ENCODE data around the gene AQP1.

The AQP1 gene

DNA sequence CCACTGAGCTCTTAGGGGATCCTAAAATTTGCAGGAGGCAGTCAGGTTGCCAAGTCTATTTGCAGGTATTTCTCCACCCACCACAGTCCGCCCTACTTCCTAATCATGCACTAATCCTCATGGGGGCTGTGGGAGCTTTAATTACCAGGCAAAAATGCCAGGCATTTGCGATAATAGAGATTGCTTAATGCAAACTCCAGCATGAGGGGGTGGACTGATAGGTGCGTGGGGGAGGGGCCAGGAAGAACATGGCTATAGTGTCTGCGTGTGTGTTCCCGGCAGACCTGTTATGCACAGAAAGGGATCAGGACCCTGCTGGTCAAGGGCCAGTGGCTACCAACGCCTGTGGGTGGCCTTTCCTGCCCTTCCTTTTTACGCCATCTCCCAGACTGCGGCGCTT is 15.6 kb upstream of the AQP1 start:
- Histone ChIP-seq H3K4me3 (ENCODE audit: low read depth in 1 of 5, low read length in 5 of 5) (no peak overlapping the region), H3K27ac (ENCODE audit: low read depth, low read length) (no peak overlapping the region), H3K9me3 (ENCODE audit: control insufficient read depth in 5 of 5, low read length in 5 of 5) (no peaks in the 10 kb centered on the region), H3K9ac (ENCODE audit: low read length in 5 of 5) (peak overlapping the region in 1 of 5 donors; percentile 16), H3K36me3 (ENCODE audit: control insufficient read depth in 5 of 5, insufficient read depth in 5 of 5, low read length in 5 of 5) (peaks cover 0 to 3% (median 0%) of the 10 kb centered on the region in 5 donors), H3K4me1 (ENCODE audit: control insufficient read depth in 5 of 5, insufficient read depth in 5 of 5, low read length in 5 of 5) (peaks cover 20 to 90% (median 80%) of the 10 kb centered on the region in 5 donors), H3K27me3 (ENCODE audit: control insufficient read depth in 5 of 5, insufficient read depth in 4 of 5, low read length in 5 of 5) (no peaks in the 10 kb centered on the region)

DNA sequence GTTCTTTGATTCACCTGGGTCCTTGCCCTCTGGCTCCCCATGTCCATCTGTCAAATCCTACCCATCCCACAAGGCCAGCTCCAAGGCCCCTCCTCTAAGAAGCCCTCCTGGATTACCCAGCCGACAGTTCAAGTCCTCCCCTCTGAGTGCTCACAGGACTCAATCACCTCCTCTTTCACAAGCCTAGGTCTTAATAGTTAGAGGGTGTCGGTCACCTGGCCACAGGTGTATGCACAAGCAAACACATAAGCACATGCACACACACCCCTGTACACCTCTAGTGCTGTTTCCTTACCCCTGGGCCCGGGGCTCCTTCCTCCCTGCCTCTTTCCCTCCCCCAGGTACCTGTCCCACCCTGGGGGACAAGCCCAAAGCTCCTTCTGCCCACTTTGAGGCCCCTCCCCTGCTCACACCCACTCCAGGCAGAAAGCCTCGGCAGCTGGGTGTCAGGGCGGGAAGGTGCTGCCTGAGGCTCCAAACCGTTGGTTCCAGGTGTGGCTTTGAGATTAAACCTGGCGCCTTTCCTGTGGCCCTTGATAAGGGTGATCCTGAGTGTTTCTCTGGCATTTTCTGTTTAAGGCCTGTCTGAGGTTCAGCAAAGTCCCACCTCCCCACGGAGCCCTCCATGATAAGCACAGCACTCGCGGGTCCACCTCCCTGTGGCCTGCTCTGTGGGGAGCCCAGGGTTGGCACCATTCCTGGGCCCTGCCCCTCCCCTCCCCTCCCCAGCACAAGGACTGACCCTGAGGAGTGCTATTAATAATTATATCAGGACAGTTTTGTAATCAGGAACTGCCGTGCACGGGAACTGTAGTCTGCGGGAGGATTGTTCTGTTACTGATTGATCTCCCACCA is 14.6 kb upstream of the AQP1 start:
- H3K27me3 ChIP-seq (ENCODE audit: control insufficient read depth in 5 of 5, insufficient read depth in 4 of 5, low read length in 5 of 5), result no peaks in the 10 kb centered on the region
- no peak overlapping the region for H3K4me3 ChIP-seq (ENCODE audit: low read depth in 1 of 5, low read length in 5 of 5)
- H3K27ac ChIP-seq (ENCODE audit: low read depth, low read length), result peak overlapping the region; percentile 37
- H3K36me3 ChIP-seq (ENCODE audit: control insufficient read depth in 5 of 5, insufficient read depth in 5 of 5, low read length in 5 of 5), result peaks cover 0 to 2% (median 0%) of the 10 kb centered on the region in 5 donors
- no peaks in the 10 kb centered on the region for H3K9me3 ChIP-seq (ENCODE audit: control insufficient read depth in 5 of 5, low read length in 5 of 5)
- H3K4me1 ChIP-seq (ENCODE audit: control insufficient read depth in 5 of 5, insufficient read depth in 5 of 5, low read length in 5 of 5), result peaks cover 20 to 94% (median 80%) of the 10 kb centered on the region in 5 donors
- H3K9ac ChIP-seq (ENCODE audit: low read length in 5 of 5), result peak overlapping the region in 1 of 5 donors; percentile 37

DNA sequence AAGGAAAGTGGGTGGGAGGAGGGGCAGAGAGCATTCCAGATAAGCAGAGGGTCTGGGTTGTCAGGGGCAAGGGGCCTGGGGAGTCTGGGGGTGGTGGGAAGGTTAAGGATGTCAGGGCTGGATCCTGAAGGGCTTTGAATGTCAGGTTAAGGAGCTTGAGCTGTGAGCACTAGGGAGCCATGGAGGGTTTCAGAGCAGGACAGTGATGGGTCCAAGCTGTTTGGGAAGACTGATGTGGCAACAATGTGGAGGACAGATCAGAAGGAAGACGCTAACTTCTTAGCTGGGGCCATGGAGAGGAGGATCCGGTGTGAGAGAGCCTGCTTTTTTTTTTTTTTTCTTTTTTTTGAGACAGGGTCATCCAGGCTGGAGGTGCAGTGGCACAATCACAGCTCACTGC is 13.9 kb upstream of the AQP1 start:
- H3K4me1 ChIP-seq (ENCODE audit: control insufficient read depth in 5 of 5, insufficient read depth in 5 of 5, low read length in 5 of 5), result peaks cover 20 to 89% (median 78%) of the 10 kb centered on the region in 5 donors
- peak overlapping the region; percentile 37 for H3K27ac ChIP-seq (ENCODE audit: low read depth, low read length)
- no peaks in the 10 kb centered on the region for H3K9me3 ChIP-seq (ENCODE audit: control insufficient read depth in 5 of 5, low read length in 5 of 5)
- H3K36me3 ChIP-seq (ENCODE audit: control insufficient read depth in 5 of 5, insufficient read depth in 5 of 5, low read length in 5 of 5), result no peaks in the 10 kb centered on the region
- H3K27me3 ChIP-seq (ENCODE audit: control insufficient read depth in 5 of 5, insufficient read depth in 4 of 5, low read length in 5 of 5), result no peaks in the 10 kb centered on the region
- no peak overlapping the region for H3K9ac ChIP-seq (ENCODE audit: low read length in 5 of 5)
- H3K4me3 ChIP-seq (ENCODE audit: low read depth in 1 of 5, low read length in 5 of 5), result no peak overlapping the region

DNA sequence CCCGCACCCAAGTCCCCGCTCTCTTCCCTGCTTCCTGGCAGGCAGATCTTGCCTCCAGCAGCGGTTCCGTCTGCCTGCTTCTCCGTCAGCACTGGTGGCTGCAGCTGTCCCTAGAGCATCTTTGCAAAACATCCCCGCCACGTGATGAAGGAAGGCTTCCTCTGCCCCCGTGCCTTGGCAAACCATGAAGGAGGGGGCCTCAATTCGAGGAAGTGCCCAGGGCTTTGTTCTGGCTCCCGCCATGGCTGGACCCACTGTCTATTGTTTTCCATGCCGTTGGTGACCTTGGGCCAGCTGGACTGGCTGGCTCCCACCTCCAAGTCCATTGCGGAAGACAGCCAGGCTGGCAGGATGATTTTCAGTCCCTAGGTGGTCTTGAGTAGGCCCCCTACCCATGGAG is 13.2 kb upstream of the AQP1 start:
- Histone ChIP-seq H3K4me1 (ENCODE audit: control insufficient read depth in 5 of 5, insufficient read depth in 5 of 5, low read length in 5 of 5) (peaks cover 16 to 83% (median 71%) of the 10 kb centered on the region in 5 donors), H3K9me3 (ENCODE audit: control insufficient read depth in 5 of 5, low read length in 5 of 5) (no peaks in the 10 kb centered on the region), H3K4me3 (ENCODE audit: low read depth in 1 of 5, low read length in 5 of 5) (no peak overlapping the region), H3K36me3 (ENCODE audit: control insufficient read depth in 5 of 5, insufficient read depth in 5 of 5, low read length in 5 of 5) (no peaks in the 10 kb centered on the region), H3K27ac (ENCODE audit: low read depth, low read length) (peak overlapping the region; percentile 65), H3K9ac (ENCODE audit: low read length in 5 of 5) (peak overlapping the region in 1 of 5 donors; percentile 23), H3K27me3 (ENCODE audit: control insufficient read depth in 5 of 5, insufficient read depth in 4 of 5, low read length in 5 of 5) (no peaks in the 10 kb centered on the region)

DNA sequence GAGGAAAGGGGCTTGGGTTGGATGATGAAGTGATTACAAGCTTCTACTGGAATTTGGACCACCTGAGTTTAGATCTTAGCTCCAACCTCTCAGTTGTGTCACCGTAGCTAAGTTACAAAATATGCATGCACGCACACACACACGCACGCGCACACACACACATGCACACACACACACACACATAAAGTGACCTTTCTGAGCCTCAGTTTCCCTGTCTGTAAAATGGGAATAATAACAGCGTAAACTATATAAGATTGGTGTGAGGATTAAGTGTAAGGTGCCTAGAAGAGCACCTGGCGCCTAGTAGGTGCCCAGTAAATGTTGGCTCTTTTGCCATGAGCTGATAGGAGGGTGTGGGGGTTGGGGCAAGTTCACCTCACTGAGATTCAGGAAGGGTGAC is 12.6 kb upstream of the AQP1 start:
- peak overlapping the region in 1 of 5 donors; percentile 54 for H3K9ac ChIP-seq (ENCODE audit: low read length in 5 of 5)
- no peaks in the 10 kb centered on the region for H3K36me3 ChIP-seq (ENCODE audit: control insufficient read depth in 5 of 5, insufficient read depth in 5 of 5, low read length in 5 of 5)
- peak overlapping the region; percentile 65 for H3K27ac ChIP-seq (ENCODE audit: low read depth, low read length)
- H3K27me3 ChIP-seq (ENCODE audit: control insufficient read depth in 5 of 5, insufficient read depth in 4 of 5, low read length in 5 of 5), result no peaks in the 10 kb centered on the region
- H3K4me1 ChIP-seq (ENCODE audit: control insufficient read depth in 5 of 5, insufficient read depth in 5 of 5, low read length in 5 of 5), result peaks cover 11 to 76% (median 65%) of the 10 kb centered on the region in 5 donors
- no peak overlapping the region for H3K4me3 ChIP-seq (ENCODE audit: low read depth in 1 of 5, low read length in 5 of 5)
- H3K9me3 ChIP-seq (ENCODE audit: control insufficient read depth in 5 of 5, low read length in 5 of 5), result no peaks in the 10 kb centered on the region

DNA sequence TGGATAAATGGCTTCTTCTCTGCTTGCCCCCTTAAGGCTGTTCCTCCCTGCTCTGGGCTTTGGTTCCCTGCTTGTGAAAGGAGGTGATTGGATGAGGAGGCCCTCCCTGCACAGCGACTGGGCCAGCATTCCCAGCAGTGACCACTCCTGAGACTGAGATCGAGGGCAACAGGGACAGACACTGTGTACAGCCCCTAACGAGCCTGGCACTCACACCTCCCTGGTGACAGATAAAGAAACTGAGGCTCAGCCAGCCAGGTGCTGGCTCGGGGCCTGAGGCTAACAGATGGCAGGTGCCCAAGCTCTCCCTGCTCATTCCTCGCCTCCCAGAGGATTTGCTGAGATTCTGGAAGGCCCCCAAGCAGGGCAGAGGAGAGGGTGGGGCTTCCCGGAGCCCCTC is 12.0 kb upstream of the AQP1 start:
- Histone ChIP-seq H3K27me3 (ENCODE audit: control insufficient read depth in 5 of 5, insufficient read depth in 4 of 5, low read length in 5 of 5) (no peaks in the 10 kb centered on the region), H3K9ac (ENCODE audit: low read length in 5 of 5) (peak overlapping the region in 2 of 5 donors; percentile 9 to 54), H3K4me3 (ENCODE audit: low read depth in 1 of 5, low read length in 5 of 5) (no peak overlapping the region), H3K4me1 (ENCODE audit: control insufficient read depth in 5 of 5, insufficient read depth in 5 of 5, low read length in 5 of 5) (peaks cover 10 to 76% (median 62%) of the 10 kb centered on the region in 5 donors), H3K36me3 (ENCODE audit: control insufficient read depth in 5 of 5, insufficient read depth in 5 of 5, low read length in 5 of 5) (no peaks in the 10 kb centered on the region), H3K27ac (ENCODE audit: low read depth, low read length) (peak overlapping the region; percentile 65), H3K9me3 (ENCODE audit: control insufficient read depth in 5 of 5, low read length in 5 of 5) (no peaks in the 10 kb centered on the region)

DNA sequence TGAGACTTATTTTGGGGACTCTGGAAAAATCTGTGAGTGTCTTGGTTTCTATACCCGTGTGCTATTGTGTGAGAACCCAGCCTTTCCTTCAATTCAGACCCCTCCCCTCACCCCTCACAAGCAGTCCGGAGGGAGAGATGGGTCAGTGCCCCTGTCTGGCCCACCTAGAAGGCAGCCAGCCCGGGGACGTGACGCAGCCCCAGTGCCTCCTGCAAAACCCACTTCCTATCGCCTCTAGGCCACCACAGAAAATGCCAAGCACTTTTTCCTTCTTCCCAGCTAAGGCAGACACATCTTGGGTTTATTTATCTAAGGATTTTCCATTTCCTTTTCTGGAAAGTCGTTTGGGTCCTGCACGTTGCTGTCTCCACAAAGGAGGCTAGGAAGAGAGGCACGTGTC is 11.6 kb upstream of the AQP1 start:
- Histone ChIP-seq H3K27me3 (ENCODE audit: control insufficient read depth in 5 of 5, insufficient read depth in 4 of 5, low read length in 5 of 5) (no peaks in the 10 kb centered on the region), H3K36me3 (ENCODE audit: control insufficient read depth in 5 of 5, insufficient read depth in 5 of 5, low read length in 5 of 5) (no peaks in the 10 kb centered on the region), H3K9ac (ENCODE audit: low read length in 5 of 5) (peak overlapping the region in 4 of 5 donors; percentile 9 to 54 (median 34)), H3K4me3 (ENCODE audit: low read depth in 1 of 5, low read length in 5 of 5) (no peak overlapping the region), H3K27ac (ENCODE audit: low read depth, low read length) (peak overlapping the region; percentile 65), H3K4me1 (ENCODE audit: control insufficient read depth in 5 of 5, insufficient read depth in 5 of 5, low read length in 5 of 5) (peaks cover 11 to 76% (median 62%) of the 10 kb centered on the region in 5 donors), H3K9me3 (ENCODE audit: control insufficient read depth in 5 of 5, low read length in 5 of 5) (no peaks in the 10 kb centered on the region)

DNA sequence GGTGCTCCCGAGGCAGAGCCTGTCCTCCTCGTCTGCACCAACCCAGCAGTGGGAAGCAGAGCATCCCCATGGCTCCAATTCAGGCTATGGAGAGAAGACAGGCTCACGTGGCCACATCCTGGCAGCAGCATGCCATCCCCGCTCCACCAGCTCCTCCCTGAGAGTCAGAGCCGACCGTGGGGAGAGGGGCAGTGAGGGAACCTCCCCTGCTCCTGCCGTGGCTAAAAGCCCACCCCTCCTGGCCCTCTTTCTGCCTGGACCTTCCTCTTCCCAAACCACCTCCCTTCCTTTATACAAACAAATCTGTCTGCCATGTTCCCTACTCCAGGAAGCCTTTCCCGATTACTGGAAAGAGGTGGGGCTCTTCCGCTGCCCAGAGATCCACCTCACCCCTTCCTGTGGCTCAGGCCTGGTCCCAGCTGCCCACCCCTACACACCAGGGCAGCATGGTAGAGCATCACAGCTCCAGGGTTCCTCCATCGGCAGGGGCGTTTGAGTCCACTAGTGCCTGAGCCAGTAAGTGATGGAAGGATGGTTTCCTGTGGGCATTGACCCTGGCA is 10.8 kb upstream of the AQP1 start:
- Histone ChIP-seq H3K4me3 (ENCODE audit: low read depth in 1 of 5, low read length in 5 of 5) (no peak overlapping the region), H3K27me3 (ENCODE audit: control insufficient read depth in 5 of 5, insufficient read depth in 4 of 5, low read length in 5 of 5) (no peaks in the 10 kb centered on the region), H3K36me3 (ENCODE audit: control insufficient read depth in 5 of 5, insufficient read depth in 5 of 5, low read length in 5 of 5) (no peaks in the 10 kb centered on the region), H3K9me3 (ENCODE audit: control insufficient read depth in 5 of 5, low read length in 5 of 5) (no peaks in the 10 kb centered on the region), H3K27ac (ENCODE audit: low read depth, low read length) (peak overlapping the region; percentile 65), H3K9ac (ENCODE audit: low read length in 5 of 5) (peak overlapping the region in 1 of 5 donors; percentile 17), H3K4me1 (ENCODE audit: control insufficient read depth in 5 of 5, insufficient read depth in 5 of 5, low read length in 5 of 5) (peaks cover 15 to 75% (median 62%) of the 10 kb centered on the region in 5 donors)

DNA sequence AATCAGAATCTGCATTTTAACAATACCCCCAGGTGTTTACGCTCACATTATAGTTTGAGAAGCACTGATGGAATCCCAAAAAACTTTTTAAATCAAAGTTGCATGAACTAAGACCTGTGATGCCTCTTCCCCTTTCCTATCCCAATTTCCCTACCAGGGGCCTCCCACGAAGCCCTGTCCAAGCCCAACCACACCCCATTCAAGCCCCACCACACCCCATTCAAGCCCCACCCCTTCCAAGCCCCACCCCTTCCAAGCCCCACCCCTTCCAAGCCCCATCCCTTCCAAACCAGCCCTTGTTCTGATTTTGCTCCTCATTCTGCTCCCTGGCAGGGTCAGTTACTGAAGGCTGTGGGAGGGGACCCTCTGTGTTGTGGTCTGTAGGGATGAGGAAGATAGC is 9.8 kb upstream of the AQP1 start:
- H3K4me3 ChIP-seq (ENCODE audit: low read depth in 1 of 5, low read length in 5 of 5), result no peak overlapping the region
- no peak overlapping the region for H3K9ac ChIP-seq (ENCODE audit: low read length in 5 of 5)
- H3K27me3 ChIP-seq (ENCODE audit: control insufficient read depth in 5 of 5, insufficient read depth in 4 of 5, low read length in 5 of 5), result no peaks in the 10 kb centered on the region
- no peak overlapping the region for H3K27ac ChIP-seq (ENCODE audit: low read depth, low read length)
- no peaks in the 10 kb centered on the region for H3K9me3 ChIP-seq (ENCODE audit: control insufficient read depth in 5 of 5, low read length in 5 of 5)
- peaks cover 14 to 75% (median 62%) of the 10 kb centered on the region in 5 donors for H3K4me1 ChIP-seq (ENCODE audit: control insufficient read depth in 5 of 5, insufficient read depth in 5 of 5, low read length in 5 of 5)
- H3K36me3 ChIP-seq (ENCODE audit: control insufficient read depth in 5 of 5, insufficient read depth in 5 of 5, low read length in 5 of 5), result no peaks in the 10 kb centered on the region

DNA sequence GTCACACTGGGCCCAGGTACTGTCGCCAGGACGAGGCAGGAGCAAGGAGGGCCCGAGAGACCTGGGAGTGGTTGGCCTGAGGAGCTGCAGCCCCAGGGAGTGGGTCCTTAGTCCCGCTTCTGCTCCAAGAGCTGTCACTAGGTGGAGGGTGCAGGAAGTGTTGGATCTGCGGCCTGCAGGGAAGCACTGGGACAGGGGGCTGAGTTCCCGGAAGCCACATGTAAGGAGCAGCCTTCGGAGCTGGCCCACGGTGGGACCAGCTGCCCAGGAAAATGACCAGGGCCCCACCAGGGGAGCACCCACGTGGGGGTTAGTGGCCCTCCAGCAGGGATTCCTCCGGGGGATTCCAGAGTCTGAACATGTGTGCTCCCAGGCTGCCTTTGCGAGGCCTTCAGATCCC is 9.2 kb upstream of the AQP1 start:
- Histone ChIP-seq H3K27ac (ENCODE audit: low read depth, low read length) (no peak overlapping the region), H3K27me3 (ENCODE audit: control insufficient read depth in 5 of 5, insufficient read depth in 4 of 5, low read length in 5 of 5) (no peaks in the 10 kb centered on the region), H3K4me1 (ENCODE audit: control insufficient read depth in 5 of 5, insufficient read depth in 5 of 5, low read length in 5 of 5) (peaks cover 16 to 75% (median 62%) of the 10 kb centered on the region in 5 donors), H3K36me3 (ENCODE audit: control insufficient read depth in 5 of 5, insufficient read depth in 5 of 5, low read length in 5 of 5) (no peaks in the 10 kb centered on the region), H3K9ac (ENCODE audit: low read length in 5 of 5) (no peak overlapping the region), H3K4me3 (ENCODE audit: low read depth in 1 of 5, low read length in 5 of 5) (no peak overlapping the region), H3K9me3 (ENCODE audit: control insufficient read depth in 5 of 5, low read length in 5 of 5) (no peaks in the 10 kb centered on the region)
